Lower leg skin (tissue), 3 donors: Measurements from ENCODE around the gene PROZ.

Experiments
- POLR2A ChIP-seq, 2 donors: fragments of 450-650 bp; IDR thresholded peaks; one replicate each; pipeline ENCODE4 v1.6.1; 2016 to 2017; ENCODE audit warnings: antibody characterized with exemption in 2 of 2, mild to moderate bottlenecking in 1 of 2, moderate library complexity in 1 of 2
- TF ChIP-seq, protein P1 (sequence below), 3 donors: fragments of 450-650 bp; IDR thresholded peaks; one replicate each; pipeline ENCODE4 v1.5.1; 2016; ENCODE audit warnings: antibody characterized with exemption in 3 of 3, mild to moderate bottlenecking in 3 of 3, moderate library complexity in 2 of 3

GRCh38 chr13:113129480-113129879 is 29.0 kb upstream of the PROZ start:
- TF ChIP-seq POLR2A (IDR thresholded peaks at IDR 0.05): no peak
- TF ChIP-seq, protein P1, sequence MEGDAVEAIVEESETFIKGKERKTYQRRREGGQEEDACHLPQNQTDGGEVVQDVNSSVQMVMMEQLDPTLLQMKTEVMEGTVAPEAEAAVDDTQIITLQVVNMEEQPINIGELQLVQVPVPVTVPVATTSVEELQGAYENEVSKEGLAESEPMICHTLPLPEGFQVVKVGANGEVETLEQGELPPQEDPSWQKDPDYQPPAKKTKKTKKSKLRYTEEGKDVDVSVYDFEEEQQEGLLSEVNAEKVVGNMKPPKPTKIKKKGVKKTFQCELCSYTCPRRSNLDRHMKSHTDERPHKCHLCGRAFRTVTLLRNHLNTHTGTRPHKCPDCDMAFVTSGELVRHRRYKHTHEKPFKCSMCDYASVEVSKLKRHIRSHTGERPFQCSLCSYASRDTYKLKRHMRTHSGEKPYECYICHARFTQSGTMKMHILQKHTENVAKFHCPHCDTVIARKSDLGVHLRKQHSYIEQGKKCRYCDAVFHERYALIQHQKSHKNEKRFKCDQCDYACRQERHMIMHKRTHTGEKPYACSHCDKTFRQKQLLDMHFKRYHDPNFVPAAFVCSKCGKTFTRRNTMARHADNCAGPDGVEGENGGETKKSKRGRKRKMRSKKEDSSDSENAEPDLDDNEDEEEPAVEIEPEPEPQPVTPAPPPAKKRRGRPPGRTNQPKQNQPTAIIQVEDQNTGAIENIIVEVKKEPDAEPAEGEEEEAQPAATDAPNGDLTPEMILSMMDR (IDR thresholded peaks at IDR 0.05): no peak
